Esophagus muscularis mucosa (tissue), 4 donors: ENCODE results near the gene OR13J1.

ENCODE experiments used
- CTCF ChIP-seq, 3 experiments: fragments of 200-600 bp in 2 of 3; fragments of 450-650 bp in 1 of 3; sonication (generic) in 2 of 3; IDR thresholded peaks; one replicate each; pipeline ENCODE4 v1.5.1; 2017 to 2019; ENCODE audit warnings: antibody characterized with exemption in 3 of 3, mild to moderate bottlenecking in 2 of 3, moderate library complexity in 1 of 3
- EP300 ChIP-seq: sonication (generic); formaldehyde crosslinking; IDR thresholded peaks from one replicate; pipeline ENCODE4 v1.6.1; 2017; ENCODE audit warnings: antibody characterized with exemption
- POLR2A ChIP-seq: fragments of 450-650 bp; IDR thresholded peaks from one replicate; pipeline ENCODE4 v1.6.1; 2017; ENCODE audit warnings: antibody characterized with exemption, moderate library complexity, mild to moderate bottlenecking, low read depth

GRCh38 chr9:35859310-35859989 is 10.8 kb downstream of the OR13J1 start:
- TF ChIP-seq CTCF (IDR thresholded peaks at IDR 0.05): no peak
- no peak for TF ChIP-seq POLR2A
- no peak for TF ChIP-seq EP300
